Spleen (tissue), 7 donors: Measurements from ENCODE around the gene PHB1.

Experiments
- CTCF ChIP-seq, 11 experiments: fragments of 200-600 bp in 7 of 11; fragments of 450-650 bp in 4 of 11; sonication (generic) in 4 of 11; IDR thresholded peaks in 8 of 11; conservative IDR thresholded peaks in 3 of 11; 1 replicate in 7 of 11; 2 replicates in 4 of 11; pipeline versions ENCODE4 v1.4.0 to v1.8.0; 2016 to 2021; ENCODE audit warnings: antibody characterized with exemption in 11 of 11, inconsistent platforms in 4 of 11, mild to moderate bottlenecking in 1 of 11
- POLR2AphosphoS5 ChIP-seq, 3 donors: sonication (generic); formaldehyde crosslinking; IDR thresholded peaks; one replicate each; pipeline ENCODE4 v1.5.1; 2017; ENCODE audit warnings: antibody characterized with exemption in 3 of 3
- donor health status: DM: no; HTN: no; CAD: no; lungs with moderate emphysema.
- donor health status: DM: no; HTN: no; CAD: no.
- donor health status: DM: no; HTN: no; CAD: no.

DNA sequence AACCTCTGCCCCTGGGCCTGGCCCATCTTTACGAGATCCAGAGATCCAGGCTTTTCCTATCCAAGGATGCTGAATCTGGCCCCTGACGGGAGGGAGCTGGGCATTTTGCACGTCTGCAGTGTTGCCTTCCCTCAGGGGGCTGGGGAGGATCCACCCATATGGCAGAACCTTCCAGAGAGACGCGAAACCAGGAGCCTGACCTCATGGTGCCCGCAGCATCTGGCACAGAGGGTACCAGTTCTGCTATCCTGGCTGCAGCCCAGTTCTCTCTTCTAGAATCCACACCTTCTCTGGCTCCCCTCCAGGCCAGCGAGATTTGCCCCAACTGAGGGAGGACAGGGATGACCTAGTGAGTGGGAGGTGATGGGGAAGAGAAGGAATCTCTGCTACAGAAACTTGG, 32.1 kb downstream of the PHB1 start:
- TF ChIP-seq CTCF (IDR thresholded peaks at IDR 0.05 in 8 of 11, conservative IDR thresholded peaks at IDR 0.05 in 3 of 11) (no peak), POLR2AphosphoS5 (IDR thresholded peaks at IDR 0.05) (no peak)
